GM19023 (cell line): ENCODE measurements around the gene EMID1.

Experiments used
- ATAC-seq: cut with Tn5 transposase; IDR thresholded peaks from one replicate; pipeline ENCODE4 v1.9.1; 2021; ENCODE audit warnings: mild to moderate bottlenecking, moderate library complexity; ENCODE audit not compliant: unreplicated experiment

Gene EMID1

DNA sequence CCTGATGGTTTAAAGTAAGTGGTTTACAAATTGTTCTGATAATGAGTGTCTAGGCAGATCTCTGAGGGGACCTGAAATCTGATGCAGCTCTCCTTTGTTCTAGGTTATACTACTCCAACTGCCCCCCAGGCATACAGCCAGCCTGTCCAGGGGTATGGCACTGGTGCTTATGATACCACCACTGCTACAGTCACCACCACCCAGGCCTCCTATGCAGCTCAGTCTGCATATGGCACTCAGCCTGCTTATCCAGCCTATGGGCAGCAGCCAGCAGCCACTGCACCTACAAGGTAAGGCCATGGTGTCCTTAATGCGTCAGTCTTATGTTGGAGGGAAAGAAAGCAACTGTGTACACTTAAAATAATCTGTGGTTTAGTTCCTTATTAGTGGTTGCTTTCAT lies 72.2 kb downstream of the EMID1 start:
- ATAC-seq = no peak

DNA sequence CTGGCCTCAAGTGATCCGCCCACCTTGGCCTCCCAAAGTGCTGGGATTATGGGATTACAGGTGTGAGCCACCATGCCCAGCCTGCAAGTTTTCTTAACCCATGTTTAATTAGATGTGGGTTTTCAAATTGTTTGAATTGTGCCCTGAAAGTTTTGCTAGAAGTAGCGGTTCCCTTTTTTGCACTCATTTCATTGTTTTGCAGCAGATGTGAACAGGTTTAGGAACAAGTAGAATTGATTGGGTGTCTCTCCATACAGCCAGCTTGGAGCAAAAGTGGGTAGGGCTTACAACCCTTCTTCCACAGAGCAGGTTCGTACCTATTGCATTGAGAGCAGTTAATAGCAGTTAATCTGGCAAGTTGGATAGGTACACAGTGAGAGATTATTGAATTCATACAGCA lies 78.5 kb downstream of the EMID1 start:
- no peak for ATAC-seq

DNA sequence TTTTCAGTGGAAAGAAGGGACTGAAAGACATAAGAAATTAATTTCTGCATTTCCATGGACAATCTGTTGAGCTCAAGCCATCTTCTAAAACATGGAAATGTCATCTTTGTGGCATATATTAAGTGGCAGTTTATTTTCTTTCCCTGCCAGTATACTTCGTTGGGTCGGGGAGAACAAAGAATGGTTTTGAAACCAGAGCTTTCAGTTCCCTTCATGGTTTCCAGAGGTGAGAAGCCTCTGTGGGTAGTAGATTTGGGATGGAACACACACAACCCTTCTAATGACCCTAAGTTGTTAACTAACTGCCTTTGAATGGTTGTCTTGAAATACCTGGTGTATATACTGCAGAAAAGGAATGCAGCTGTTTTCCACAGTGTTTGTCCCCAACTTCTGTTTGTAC lies 83.1 kb downstream of the EMID1 start:
- no peak for ATAC-seq

DNA sequence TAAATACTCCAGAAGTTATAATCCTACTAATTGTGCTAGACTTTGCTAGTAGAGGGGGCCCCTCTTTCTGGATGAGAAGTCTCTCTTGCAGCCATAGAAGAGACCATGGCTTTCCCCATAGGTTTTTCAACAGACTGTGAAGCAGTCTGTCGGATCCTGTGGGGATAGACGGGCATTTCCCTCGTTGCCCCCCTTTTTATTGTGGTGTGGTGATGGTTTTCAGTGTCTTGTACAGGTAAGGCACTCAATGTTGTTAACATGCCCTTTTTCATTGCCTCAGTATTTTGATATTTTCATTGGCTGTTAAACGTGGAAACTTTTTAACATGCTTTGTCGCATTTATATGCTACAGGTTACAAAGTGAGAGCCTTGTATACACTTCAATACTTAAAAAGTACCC lies 84.4 kb downstream of the EMID1 start:
- no peak for ATAC-seq

DNA sequence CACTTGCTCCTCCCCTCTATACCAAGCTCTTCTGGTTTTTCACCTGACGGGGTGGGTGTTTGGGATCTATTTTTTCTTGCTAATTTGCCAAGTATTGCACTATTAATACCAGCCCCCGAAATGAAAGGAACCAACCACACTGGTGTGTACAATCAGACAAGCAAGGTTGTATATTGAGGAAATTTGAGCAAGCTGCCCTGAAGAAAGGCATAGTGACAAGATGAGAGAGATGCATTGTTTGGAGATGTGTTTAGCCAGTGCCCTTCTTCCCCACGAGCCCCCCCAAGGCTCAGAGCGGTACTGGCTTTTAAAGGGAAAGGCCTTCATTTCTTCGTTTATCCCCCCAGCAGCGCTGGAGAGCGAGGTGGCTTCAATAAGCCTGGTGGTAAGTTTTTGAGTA lies 85.5 kb downstream of the EMID1 start:
- no peak for ATAC-seq

DNA sequence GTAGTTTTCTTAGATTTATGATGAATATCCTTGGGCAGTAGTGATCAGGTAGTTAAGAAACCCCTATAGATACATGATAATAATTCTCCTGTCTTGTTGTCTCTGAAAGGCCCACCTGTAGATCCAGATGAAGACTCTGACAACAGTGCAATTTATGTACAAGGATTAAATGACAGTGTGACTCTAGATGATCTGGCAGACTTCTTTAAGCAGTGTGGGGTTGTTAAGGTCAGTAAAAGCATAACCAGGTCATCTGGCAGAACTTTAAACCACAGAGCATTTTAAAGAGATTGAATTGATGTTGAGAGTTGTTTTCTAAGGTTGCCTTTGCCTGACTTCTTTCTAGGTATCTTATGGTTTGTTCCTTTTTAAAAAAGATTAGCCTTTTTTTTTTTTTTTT lies 86.7 kb downstream of the EMID1 start:
- ATAC-seq = no peak

DNA sequence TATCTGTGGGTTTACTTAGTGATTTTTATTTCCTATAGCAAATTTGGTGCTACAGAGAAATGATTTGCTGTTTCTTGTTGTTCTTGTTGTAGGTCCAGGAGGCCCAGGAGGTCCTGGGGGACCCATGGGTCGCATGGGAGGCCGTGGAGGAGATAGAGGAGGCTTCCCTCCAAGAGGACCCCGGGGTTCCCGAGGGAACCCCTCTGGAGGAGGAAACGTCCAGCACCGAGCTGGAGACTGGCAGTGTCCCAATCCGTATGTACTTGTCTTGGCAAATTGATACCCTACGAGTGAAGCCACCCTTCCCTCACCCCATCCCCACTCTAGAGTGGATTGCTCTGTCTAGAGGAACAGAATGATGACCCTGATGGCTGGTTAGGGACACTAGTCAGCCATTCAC lies 92.9 kb downstream of the EMID1 start:
- ATAC-seq = no peak

DNA sequence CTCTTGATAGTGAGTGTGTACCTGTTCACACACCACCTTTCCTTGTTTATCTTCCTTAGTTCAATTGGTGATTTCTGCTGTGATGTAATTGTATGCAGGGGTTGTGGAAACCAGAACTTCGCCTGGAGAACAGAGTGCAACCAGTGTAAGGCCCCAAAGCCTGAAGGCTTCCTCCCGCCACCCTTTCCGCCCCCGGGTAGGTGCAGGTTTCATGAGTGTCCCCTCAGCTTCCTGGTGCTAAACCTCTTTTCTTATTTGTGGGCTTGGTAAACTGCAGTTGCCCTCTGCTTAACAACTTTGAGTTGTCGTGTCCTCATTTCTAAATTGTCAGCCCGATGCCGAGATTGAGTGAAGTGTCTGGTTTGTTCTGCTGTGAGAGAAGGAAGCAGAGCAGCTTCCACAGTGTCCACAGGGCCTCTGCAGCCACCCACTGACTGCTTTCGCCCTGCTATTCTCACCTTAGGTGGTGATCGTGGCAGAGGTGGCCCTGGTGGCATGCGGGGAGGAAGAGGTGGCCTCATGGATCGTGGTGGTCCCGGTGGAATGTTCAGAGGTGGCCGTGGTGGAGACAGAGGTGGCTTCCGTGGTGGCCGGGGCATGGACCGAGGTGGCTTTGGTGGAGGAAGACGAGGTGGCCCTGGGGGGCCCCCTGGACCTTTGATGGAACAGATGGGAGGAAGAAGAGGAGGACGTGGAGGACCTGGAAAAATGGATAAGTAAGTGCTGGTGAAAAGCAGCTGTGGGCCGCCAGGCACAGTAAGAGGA lies 93.6 kb downstream of the EMID1 start:
- ATAC-seq = no peak

DNA sequence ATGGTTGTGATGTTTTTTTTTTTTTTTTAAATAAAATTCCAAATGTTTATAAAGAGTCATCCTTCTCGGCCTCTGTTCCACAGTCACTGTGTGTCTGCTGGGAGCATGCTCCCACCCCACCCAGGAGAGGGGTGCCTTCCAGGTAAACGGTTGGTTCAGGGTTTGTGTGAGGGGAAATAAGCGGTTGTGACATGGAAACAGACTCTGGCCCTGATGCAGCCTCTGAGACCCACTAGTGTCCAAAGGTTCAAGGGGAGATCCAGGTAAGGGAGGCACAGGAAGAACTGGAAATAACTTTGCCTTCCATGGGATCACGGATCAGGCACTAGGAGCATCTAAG lies 94.7 kb downstream of the EMID1 start:
- ATAC-seq = no peak

DNA sequence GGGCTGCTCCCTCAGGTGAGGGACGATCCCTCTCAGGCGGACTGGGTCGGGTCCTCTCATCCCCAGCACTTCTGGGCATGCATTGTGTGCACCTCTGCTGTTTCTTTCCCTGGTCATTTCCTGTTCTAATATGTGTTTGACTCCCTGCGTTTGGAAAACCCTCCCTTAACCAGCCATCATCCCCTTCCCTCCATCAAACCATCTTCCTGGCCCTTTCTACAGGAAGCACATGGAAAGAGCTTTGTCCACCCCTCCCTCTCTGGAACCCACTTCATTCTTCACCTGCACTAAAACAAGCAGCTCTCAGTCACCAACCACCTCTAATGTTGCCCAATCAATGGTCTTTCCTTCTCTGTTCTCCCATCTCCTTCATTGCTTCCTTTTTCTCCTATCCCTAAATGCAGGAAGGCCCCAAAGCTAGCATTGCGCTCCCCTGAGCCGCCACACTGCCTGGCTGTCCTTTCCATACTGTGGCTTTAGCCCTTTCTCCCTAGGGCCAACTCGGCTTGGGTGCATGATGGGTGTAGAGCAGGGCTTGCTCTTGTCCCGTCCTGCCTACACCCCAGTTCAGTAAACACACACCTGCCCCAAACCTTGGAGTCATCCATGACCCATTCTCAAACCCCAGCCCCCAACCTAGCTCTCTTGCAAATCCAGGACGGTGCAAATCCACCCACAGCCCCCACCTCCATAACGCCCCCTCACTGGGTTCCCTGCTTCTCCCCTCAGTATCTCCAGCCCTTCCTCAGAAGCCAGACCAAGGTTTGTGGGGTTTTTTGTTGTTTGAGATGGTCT lies 95.3 kb downstream of the EMID1 start:
- no peak for ATAC-seq

DNA sequence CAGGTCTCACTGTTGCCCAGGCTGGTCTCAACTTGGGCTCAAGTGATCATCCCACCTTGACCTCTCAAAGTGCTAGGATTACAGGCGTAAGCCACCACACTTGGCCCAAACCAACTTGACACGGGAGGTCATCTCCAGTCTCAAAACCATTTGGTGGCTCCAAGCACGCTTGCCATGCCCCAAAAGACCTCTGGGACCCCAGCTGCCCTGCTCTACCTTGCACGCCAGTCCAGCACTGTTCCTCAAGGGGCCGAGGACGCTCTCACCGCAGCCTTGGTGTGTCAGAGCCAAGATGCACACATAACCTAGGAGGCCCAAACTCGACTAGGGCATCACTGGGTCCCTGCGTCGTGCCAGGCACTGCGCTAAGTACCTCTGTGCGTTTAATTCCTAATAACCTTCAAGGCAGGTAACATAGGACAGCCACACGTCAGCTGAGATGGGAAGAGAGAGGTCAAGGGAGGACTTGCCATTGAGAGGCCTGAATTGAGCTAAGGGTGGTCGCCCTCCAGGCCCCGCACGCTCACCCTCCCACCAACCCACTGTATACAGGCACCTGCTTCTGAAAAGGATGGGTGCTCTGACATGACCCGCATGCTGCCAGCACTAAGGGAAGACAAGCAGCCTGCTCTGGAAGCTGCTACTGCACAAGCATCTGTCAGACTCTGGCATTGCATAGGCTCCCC lies 96.2 kb downstream of the EMID1 start:
- no peak for ATAC-seq

DNA sequence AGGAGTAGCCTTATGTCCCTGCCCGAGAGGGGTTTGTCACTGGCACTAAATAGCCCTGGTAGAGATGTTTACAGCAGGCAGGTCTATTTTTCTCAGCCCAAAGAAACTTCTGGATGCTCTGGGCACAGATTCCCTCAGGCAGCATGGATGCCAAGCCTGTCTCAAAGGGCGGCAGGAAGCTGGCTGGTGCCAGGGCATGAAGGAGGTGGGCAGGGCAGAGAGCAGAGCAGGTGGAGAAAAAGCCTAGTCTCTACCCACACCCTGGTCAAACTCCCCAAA lies 96.6 kb downstream of the EMID1 start:
- no peak for ATAC-seq

DNA sequence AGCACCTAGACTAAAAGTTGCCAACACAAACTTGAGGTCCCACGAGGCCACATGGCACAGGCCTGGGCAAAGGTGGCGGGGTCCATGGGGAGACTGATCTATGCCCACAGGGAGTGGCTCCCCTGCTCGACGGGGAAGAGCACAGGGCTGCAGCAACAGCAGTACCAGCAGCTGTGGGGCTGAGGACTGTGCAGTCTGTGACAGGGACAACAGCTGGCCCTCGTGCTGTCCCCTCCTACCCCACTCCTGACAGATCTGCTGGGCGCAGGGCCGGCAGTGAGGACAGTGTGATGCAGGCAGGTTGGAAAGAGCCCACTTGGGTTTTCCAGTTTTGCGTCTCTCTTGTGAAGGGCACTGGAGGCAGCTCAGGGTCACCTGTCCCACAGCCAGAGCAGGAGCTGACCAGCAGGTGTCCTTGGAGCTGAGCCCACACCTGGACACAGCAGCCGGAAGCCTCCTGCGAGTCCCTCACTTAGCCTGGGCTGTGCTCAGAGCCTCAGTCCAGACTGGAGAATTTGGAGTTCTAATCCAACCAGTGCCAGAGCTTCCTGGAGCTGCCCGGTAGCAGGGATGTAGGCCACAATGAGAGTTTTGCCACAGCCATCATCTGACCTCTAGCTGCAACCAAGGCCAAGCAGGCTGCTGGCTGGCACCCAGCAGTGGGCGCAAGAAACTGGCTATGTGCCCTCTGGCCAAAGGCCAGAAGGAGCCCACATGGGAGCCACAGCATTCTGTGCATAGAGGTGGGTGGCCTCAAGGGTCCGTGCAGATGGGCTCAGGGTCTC lies 97.2 kb downstream of the EMID1 start:
- ATAC-seq = no peak

DNA sequence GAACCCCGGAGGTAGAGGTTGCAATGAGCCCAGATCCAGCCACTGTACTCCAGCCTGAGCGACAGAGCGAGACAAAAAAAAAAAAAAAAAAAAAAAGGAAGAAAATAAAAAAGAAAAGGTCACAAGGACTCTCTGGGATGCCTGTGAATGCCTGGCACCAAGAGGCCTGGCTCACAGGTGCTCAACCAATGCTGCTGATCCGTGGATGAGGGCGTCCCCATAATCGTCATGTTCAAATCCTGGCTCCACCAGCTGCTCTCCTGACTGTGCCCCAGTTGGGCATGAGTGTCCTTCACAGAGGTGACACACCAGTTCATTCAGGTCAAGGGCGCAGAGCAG lies 100.1 kb downstream of the EMID1 start:
- no peak for ATAC-seq

DNA sequence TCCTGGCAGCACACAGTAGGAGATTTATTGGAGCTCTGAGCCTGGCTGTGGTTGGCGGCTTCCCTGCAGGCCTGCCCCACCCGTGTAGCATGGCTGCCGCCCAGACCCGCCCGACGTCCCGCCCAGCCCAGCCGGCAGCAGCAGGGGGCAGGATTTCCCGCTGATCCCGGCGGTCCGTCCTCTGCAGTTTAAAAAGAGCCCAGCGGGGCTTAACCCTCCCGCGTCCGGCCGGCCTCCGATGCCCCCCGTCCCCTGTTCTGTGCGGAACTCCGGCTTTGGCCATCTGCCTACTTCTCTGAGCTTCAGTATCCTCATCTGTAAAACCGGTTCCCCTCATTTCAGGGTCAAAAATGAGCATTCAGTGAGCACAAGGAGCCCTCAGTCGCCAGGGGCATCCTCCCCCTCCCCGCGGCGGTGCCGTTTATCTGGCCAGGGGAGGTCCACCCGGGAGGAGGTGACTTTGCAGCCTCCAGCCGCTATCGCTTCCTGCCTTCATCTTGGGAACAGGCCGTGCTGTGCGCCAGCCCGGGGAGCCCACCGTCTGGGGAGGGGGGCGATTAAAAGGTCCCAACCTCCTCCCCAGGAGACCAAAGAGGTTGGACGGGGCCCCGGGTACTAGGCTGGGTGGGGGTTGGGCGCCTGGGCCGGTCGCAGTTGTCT lies 100.6 kb downstream of the EMID1 start, which contains the start of gene GAS2L1:
Gene GAS2L1 (plus strand): TSS at position 476 of the 660 bp plus-strand sequence. CDS start 1,456 bp downstream, outside the sequence.
- no peak for ATAC-seq

DNA sequence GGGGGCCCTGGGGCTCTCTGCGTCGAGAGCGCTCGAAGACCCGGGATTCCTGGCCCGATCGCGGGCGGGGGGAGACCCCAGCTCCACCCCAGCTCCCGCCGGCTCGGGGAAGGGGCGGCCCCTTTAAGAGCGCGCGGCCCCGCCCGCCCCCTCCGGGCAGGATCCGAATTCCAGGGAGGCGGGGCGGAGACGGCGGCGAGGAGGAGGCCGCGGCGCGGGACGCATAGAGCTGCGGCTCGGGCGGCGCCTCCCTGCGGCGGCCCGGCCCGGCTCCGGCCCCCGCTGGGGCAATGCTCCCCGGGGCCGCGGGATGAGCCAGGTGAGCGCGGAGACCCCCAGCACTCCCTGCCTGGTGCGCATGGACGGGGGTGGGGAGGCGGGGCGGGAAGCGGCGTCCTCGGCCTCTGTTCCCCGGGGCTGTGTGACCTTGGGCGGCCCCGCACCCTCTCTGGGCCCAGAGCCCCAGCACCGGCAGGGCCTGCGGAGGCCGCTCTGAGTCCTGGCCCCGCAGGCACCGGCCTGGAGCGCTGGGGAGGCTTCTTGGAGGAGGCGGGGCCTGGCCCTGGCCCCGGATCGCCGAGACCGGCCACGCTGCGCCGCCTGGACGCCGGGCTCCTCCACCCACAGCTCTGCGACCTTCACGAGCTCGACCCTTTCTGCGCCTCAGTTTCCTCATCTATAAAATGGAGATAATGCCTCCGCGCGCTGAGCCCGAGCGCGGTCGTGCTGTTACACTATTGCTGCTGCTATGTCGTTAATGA lies 101.3 kb downstream of the EMID1 start:
- ATAC-seq = no peak

DNA sequence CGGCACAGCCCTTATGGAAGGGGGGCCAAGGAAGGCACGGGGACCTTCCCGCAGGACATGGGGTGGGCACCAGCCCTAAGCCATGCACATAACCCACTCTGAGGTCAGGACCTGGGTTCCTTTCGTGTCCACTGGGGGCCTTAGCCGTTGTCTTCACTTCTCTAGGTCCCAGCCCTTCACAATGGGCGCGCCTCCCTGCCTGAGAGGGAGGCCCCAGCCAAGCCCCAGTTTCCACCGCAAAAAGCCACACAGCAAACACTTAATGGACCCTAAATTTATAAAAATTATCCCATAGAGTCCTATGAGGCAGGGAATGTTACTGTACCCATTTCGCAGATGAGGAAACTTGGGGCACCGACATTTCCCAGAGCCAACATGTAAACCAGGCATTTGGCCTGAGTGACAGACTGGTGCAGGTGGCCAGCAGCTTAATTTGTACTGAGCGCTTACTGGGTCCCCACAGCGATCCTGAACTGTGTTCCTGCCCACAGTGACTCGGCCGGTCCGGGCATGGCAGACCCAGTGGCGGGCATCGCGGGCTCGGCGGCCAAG lies 102.0 kb downstream of the EMID1 start:
- ATAC-seq = no peak

DNA sequence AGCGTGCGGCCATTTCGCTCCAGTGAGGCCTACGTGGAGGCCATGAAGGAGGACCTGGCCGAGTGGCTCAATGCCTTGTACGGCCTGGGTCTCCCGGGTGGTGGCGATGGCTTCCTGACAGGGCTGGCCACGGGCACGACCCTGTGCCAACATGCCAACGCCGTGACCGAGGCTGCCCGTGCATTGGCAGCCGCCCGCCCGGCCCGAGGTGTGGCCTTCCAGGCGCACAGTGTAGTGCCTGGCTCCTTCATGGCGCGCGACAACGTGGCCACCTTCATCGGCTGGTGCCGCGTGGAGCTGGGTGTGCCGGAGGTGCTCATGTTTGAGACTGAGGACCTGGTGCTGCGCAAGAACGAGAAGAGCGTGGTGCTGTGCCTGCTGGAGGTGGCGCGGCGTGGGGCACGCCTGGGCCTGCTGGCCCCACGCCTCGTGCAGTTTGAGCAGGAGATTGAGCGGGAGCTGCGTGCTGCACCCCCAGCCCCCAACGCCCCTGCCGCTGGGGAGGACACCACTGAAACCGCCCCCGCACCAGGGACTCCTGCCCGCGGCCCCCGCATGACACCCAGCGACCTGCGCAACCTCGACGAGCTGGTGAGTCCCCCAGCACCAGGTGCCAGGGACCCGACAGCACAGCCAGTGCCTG lies 102.6 kb downstream of the EMID1 start:
- ATAC-seq = no peak

DNA sequence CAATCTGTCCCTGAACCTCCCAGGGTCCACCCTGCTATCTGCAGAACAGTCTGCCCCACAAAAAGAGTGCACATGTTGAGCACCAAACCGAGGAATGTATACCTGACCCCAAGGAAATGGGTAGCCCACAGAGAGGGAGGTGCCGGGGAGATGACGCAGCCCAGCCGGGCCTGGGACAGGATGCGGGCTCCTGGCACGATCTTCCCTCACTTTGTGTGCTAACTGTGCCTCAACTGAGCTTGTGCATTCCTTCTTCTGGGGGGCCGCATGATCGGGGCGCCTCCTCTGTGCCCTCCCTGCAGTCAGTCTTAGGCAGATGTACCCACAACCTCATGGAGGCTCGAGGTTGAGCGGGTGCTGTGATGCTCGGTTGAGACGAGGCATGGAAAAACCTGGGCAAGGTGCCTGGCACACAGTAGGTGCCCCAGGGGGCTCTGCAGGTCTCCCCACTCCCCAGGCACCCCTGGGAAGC lies 103.1 kb downstream of the EMID1 start:
- ATAC-seq = no peak
